TTC549 (cell line): ENCODE data around the gene FPR2.
"Not testable (repeated sequence)": the region's sequence is repeated elsewhere in the genome, so short reads cannot be mapped to it uniquely, and the experiment has no call there.

Source experiments
- FAIRE-seq: peaks from 2 replicates; lab custom pipeline; 2012; peaks lifted over from hg19 to GRCh38; lab: Jason Lieb, UNC

Gene FPR2, protein sequence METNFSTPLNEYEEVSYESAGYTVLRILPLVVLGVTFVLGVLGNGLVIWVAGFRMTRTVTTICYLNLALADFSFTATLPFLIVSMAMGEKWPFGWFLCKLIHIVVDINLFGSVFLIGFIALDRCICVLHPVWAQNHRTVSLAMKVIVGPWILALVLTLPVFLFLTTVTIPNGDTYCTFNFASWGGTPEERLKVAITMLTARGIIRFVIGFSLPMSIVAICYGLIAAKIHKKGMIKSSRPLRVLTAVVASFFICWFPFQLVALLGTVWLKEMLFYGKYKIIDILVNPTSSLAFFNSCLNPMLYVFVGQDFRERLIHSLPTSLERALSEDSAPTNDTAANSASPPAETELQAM

DNA sequence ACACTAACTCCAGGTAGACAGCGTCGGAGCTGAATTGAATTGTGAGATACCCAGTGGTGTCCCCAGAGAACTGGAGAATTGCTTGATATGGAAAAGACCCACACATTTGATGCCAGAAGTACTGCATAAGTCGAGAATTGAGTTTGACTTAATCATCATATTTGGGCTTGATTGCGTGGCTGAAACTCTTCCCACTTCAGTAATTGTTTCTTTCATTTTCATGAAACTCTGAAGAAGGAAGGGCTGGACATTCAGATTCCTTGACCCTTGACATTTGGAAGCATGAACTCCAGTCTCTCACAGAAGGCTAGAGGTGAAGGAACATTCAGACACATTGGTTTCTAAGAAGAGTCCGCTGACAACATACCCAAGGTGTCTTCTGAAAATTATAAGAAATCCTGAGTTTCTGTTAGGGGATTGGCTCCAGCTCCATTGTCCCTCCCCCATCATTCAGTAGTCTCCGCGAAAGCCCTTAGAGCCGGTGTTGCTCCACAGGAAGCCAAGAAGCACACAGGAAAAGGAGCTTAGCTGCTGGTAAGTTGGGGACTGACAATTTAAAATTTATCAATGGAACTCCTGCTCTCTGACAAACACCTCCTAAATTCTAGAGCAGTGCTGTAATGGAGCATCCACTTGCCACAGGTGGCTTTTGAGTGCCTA lies at the start of gene FPR2:
TSS of gene FPR2 (plus strand) at position 484 of the 660 bp plus-strand sequence. CDS start 7,479 bp downstream, outside the sequence.
- FAIRE-seq = no peak

DNA sequence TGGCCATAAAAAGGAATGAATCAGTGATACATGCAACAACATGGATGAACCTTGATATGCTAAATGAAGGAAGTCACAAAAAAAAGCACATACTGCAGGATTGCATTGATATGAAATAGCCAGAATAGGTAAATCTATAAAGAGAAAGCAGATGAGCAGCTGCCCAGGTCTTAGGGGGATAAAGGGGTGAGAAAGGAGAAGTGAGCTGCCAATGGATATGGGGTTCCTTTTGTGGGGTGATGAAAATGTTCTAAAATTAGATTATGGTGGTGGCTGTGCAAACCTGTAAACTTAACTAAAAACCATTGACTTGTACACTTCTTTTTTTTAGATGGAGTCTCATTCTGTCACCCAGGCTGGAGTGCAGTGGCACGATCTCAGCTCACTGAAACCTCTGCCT lies 49.3 kb upstream of the FPR2 start:
- FAIRE-seq = no peak

DNA sequence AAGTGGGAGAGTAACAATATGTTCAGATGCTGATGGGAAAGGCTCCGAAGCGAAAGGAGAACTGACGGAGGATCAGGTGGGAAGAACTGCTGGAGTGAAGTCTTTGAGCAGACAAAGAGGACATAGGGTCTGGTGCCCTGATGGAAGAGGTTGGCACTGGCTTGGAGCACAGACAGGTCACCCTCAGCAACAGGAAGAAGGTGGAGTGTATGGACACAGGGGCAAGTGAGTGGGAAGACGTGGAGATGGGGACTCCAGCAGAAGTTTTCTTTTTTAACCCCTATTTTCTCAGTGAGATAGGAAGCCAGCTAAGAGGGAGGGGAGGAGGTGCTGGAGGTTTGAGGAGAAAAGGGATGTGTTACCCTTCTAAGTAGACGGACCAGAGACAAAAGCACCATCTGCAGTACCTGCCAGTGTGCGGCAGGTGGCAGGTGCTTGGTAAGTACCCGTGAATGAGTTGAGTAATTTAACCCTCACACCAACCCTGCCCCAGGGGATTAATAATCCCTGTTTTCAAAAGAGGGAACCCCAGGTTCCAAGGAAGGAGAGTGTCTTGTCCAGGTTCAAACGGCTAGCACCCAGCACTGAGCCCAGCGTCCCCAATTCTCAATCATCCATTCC lies 48.4 kb upstream of the FPR2 start:
- FAIRE-seq = no peak

DNA sequence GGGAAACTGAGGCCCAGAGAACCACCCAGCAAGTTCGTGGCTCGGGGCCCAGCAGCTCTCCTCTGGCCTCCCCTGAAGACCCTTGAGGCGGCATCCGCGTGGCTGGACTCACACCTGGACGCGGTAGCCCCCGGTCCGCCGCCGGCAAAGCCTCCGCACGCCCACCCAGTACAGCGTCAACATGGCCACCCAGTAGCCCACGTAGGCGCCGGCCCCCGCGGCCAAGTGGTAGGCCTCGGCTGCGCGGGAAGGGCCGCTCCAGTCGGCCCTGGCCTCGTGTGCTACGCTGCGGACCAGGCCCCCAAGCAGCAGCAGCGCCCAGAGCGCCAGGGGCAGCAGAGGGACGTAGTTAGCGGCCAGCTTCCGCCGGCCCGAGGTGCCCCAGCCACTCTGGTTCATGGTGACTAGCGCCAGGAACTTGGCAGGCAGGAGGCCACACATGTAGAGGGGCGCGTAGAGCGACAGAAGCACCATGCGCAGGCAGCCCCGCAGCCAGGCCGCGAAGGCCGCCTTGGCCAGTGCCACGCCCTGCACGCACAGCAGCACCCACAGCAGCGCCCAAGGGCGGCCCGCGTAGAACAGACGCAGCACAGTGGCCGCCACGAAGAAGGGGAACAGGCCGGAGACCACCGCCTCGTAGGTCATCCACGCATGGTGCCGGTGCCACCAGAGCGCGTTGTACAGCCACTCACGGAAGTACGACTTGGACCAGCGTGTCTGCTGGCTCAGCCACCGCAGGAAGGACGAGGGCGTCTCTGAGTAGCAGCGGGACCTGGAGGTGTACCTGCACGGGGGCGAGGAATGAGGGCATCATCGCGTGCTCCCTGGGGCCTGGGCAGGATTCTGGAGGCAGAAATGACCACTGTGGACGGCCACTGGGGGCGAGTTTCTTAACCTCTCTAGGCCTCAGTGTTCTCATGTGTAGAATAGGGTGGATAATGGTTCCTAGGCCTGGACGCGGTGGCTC lies 47.4 kb upstream of the FPR2 start:
- no peak for FAIRE-seq

DNA sequence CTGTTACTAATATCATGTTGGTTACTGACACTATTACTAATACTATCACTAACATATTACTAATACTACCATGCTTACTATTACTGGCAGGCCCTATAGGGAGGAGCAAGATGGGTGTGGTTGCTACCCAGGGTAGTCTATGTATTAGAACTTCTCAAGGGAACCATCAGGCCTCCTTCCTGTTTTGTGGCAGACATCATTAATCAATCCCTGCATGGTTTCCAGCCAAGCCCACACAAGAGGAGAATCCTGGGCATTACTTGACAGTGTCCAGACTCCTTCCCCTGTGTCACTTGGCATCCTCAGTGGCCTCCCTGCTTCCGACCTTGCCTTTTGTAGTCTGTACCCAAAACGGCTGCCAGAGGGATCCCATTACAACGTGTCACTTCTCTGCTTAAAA lies 46.1 kb upstream of the FPR2 start:
- no peak for FAIRE-seq

DNA sequence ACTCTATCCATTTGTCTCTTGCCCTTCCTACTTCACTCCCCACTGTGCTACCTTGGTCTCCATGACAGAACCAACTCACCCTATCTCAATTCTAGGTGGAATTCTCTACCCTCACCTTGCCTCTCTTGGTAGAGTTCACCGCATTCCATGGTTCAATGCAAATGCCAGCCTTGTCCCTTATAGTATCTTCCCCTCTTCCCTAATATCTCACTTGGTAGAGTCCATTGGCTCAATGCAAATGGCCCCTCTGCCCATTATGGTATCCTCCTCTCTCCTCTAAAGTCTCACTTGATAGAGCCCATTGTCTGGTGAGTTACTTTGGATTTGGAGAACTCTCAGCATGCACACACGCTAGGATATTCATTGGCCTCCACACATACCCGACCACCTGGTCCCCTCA lies 45.1 kb upstream of the FPR2 start:
- no peak for FAIRE-seq

DNA sequence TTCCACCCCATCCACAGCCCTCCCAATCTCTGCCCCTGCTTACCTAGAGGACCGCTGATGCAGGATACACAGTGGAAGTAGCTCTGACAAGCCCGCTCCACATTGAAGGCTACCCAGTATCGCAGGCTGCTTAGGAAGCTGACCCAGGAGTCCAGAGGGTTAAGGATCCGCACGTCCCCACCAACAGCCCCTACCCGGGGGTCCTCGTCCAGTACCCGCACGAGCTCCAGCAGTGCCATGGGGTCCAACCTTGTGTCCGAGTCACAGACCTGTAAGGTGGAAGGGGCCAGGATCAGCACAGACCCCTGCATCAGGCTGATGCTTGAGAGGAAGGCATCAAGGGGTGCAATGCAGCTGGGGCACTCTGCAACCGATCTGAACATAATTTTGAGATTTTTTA lies 44.1 kb upstream of the FPR2 start:
- FAIRE-seq = no peak

DNA sequence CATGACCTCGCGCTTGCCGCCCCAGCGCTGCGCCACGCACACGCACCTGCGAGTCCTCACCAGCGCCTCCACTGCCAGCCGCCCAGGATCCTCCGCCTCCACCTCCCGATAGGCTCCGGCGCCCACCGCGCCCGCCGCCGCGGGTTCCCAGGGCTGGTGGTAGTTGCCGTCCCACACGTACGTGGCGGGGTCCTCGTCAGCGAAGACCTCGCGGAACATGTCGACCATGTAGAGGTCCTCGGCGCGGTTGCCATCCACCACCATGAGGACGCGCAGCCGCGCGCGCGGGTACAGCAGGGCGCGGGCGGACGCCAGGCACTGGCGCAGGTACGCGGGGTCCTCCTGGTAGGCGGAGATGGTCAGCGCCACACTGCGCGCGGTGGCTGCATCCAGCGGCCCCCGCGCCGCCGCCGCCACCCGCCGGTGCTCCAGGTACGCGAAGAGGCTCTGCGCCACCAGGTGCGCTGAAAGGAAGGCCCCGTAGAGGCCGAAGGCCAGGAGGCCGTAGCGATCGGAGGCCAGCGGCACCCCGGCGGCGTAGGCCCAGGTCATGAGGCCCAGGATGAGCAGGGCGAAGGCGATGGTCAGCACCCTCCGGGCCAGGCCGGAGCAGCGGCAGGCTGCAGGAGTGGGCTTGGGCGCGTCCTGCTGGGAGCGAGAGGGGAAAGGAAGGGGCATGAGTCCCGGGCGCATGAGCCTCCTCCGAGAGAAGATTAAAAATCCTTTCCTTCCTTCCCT lies 41.6 kb upstream of the FPR2 start:
- no peak for FAIRE-seq

DNA sequence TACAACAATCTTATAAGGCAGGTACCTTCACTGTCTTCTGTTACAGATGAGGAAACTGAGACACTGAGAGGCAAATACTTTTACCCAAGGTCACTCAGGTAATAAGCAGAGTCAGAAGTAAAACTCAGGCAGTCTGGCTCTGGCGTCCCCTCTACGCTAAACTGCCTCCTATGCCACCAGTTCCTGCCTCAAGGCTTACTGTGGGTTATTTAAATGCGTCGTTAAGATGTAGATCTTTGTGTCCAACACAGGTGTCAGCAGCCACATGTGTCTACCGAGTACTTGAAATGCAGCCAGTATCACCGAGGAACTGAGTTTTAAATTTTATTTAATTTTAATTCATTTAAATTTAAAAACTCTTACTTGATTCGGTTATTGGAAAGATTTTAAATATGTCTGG lies 39.1 kb upstream of the FPR2 start:
- no peak for FAIRE-seq

DNA sequence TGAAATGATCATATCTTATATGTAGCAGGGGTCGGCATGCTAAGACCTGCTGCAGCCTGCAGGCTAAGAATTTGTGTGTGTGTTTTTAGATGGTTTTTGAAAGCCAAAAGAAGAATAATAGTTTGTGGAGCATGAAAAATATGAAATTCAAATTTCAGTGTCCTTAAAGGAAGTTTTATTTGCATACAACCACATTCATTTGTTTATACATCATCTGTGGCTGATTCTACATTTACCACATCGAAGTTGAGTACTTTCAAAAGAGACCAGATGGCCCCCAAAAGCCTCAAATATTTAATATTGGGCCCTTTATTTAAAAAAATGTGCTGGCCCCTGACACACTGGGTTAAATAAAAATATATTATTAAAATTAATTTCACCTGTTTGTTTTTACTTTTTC lies 38.5 kb upstream of the FPR2 start:
- FAIRE-seq = no peak

DNA sequence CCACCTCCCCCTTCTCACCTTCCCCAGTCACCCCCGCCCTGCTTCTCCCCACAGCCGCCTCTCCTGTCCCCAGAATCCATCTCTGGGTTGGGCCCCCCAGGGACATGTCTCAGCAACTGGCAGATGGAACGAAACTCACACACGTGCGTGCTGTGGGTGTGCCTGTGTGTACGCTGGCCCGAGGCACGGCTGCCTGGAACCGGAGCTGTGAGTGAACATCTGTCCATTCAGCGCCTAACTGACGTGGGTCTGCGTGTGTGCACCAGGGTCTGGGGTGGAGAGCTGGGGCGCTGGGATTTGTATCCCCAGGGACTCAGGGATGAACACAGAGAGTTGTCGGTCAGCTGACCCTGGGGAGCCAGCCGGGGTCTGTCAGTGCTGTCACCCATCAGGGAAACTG lies 36.4 kb upstream of the FPR2 start:
- no peak for FAIRE-seq

DNA sequence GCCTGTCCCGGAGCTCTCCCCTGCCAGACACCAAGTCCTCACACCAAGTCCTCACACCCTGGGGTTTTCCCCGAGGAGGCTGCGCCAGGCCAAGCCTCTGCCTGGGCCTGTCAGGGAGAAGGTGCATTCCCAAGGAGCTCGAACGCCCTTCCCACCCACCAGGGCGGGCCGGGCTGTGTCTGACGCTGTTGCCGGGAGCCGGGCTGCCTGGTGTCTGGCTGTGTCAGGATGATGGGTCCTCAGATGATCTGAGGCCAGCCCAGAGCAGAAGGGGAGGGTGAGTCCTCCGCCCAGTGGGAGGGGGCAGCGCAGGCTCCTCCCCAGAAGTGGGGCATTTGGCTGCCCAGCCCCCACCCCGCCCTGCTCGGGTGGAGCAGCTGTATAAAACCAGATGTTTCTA lies 34.9 kb upstream of the FPR2 start:
- no peak for FAIRE-seq

DNA sequence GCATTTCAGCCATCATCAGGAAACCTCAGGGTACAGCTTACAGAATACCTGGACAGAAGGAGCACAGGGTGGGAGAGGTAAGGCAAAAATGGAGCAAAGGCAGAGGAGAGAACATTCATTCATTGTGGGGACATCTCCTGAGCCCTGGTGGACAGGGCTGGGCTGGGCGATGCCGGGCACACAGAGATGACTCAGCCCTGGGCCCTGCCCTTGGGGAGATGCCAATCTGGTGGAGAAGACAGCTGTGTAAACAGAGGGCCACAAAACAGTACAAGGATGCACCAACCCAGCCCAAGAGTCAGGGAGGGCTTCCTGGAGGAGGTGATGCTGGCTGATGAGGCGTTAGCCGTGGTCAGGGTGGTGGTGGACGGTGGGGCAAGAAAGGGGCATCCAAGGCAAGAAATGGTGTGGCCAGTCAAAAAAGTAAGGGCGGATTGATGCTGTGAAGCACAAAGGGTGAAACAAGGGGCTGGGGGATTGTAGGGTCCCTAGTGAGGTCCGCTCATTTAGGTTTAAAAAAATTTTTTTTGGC lies 33.6 kb upstream of the FPR2 start:
- no peak for FAIRE-seq

DNA sequence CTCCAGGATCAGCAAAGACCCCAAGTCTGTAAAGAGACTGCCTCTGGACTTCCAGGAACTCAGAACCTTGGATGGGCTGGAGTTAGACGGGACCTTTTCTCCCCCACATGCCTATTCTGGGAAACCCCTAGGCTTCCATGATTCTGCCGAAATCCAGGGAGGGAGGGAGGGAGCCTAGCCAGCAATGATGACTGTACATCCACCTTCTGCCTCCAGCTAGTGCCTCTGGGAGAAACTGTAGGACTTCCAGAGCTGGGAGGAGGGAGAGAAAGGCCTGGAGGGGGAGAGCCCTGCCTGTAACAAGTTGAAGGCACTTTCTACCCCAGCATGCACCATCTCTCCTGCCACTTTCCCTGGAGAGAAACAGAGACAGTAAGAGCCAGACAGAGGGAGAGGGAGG lies 31.2 kb upstream of the FPR2 start:
- FAIRE-seq = no peak

DNA sequence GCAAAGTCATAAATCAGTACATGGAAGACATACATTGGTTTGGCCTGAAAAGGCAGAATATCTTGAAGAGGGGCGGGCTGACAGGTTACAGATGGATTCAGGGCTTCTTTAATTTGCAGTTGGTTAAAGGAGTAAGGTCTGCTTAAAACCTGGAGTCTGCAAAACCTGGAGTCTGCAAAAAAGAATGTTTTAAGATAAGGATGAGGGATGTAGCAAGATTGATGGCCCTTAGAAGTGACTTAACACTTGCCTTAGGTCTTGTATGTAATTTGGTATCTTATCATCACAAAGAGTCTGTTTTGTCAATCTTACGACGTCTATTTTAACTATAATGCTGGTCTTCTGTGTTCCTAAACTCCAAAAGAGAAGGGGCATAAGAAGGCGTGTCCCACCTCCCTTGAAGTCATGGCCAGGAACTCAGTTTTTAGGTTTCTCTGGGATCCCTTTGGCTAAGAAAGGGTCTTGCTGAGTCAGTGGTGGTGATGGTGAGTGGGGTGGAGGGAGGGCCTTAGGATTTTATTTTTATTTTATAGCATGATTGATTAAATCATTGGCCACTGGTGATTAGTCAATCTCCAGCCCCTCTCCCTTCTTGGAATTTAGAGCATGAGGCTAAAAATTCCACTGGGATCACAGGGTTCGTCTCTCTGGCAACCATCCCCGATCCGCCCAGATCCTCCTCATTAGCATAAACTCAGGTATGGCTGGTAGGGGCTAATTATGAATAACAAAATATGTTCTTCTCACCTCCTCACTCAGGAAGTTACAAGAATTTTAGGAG lies 27.0 kb upstream of the FPR2 start:
- FAIRE-seq = no peak

DNA sequence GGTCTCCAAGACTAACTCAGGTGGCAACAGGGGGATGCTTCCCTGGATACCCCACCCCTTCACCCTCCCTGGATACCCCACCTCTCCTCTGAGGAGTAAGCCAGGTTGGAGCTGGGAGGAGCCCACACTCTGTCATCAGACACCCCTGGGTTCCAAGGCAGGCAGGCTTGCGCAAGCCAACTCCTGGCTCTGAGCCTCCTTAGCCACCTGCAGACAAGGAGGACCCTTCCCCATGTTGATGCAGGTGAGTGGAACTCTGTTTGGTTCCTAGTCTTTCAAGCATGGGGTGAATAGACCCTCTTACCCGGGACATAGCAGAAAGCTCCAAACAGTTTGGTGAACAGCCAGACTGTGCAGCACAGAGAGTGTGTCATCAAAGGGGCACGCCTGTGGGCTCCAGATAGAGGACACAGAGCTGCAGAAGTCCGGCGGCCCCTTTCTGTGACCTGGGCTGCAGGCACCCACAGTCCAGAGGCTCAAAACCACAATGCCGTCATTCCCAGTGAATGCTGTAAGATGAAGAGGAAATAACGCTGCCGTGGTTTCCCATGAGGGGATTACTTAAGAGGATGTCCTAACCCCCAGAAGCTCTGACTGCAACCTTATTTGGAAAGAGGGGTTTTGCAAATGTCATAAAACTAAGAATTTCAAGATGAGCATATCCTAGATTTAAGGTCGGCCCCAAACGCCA lies 25.1 kb upstream of the FPR2 start:
- FAIRE-seq = no peak

DNA sequence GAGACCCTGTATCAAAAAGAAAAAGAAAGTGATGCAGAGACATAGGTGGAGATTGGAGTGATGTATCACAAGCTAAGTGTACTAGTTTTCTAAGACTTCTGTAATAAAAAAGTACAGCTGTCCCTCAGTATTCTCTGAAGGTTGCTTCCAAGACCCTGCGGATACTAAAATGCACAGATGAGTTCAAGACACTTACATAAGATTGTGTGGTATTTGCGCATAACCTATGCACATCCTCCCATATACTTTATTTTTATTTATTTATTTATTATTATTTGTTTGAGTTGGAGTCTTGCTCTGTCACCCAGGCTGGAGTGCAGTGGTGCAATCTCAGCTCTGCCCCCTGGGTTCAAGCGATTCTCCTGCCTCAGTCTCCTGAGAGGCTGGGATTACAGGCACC lies 23.6 kb upstream of the FPR2 start:
- FAIRE-seq = no peak

DNA sequence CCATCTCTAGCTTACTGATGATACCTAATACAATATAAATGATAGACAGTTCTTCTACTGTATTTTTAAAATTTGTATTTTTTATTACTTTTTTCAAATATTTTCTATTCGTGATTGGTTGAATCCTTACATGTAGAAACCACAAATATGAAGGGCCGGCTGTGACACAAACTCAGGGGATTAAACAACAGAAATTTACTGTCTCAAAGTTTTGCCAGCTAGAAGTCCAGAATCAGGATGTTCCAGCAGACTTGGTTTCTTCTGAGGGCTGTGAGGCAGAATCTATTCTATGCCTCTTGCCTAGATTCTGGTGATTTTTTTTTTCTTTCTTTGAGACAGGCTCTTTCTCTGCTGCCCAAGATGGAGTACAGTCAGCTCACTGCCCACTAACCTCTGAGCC lies 23.1 kb upstream of the FPR2 start:
- FAIRE-seq = no peak

DNA sequence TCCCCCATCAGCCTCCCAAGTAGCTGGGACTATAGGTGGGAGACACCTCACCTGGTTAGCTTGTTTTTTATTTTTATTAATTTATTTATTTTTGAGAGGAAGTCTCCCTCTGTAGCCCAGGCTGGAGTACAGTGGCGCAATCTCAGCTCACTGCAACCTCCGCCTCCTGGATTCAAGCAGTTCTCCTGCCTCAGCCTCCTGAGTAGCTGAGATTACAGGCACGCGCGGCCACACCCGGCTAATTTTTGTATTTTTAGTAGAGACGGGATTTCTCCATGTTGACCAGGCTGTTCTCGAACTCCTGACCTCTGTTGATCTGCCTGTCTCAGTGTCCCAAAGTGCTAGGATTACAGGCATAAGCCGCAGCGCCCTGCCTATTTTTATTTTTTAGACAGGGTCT lies 22.5 kb upstream of the FPR2 start:
- not testable (repeated sequence) for FAIRE-seq
